HFFc6 (cell line): ENCODE measurements around the gene UBE2L5. TPM values are rescaled to one million over a fixed set of nuclear protein-coding genes. Genes with fewer than 3 reads are reported as not detected.
"Not testable (repeated sequence)": the region's sequence is repeated elsewhere in the genome, so short reads cannot be mapped to it uniquely, and the experiment has no call there.

ENCODE experiments used
- DNase-seq: peaks from one replicate; pipeline ENCODE4 v3.0.0-alpha.2; 2018
- H3K27ac Mint-ChIP-seq: 2 replicates; pipeline ENCODE4 v1.8.0; 2020; ENCODE audit warnings: mild to moderate bottlenecking, mixed read lengths
- H3K27me3 Mint-ChIP-seq: 2 replicates; pipeline ENCODE4 v1.8.0; 2021; ENCODE audit warnings: mild to moderate bottlenecking, moderate library complexity, mixed read lengths; ENCODE audit not compliant: insufficient read depth
- H3K36me3 Mint-ChIP-seq: 2 replicates; pipeline ENCODE4 v1.8.0; 2021; ENCODE audit warnings: low read depth, mixed read lengths
- H3K4me1 Mint-ChIP-seq: 2 replicates; pipeline ENCODE4 v1.8.0; 2020; ENCODE audit warnings: low read depth, mixed read lengths
- H3K4me3 Mint-ChIP-seq: 2 replicates; pipeline ENCODE4 v1.8.0; 2020; ENCODE audit warnings: mild to moderate bottlenecking, moderate library complexity, mixed read lengths
- H3K9me3 Mint-ChIP-seq: 2 replicates; pipeline ENCODE4 v1.8.0; 2020; ENCODE audit warnings: mild to moderate bottlenecking, mixed read lengths
- CTCF ChIP-seq: fragments of 200-600 bp; sonication (generic); IDR thresholded peaks from 2 replicates; pipeline ENCODE4 v1.5.0; 2021; ENCODE audit warnings: antibody characterized with exemption, mild to moderate bottlenecking
- total RNA-seq, 6 experiments: library from RNA; stranded (reverse); fragmentation: NEBNext Ultra II Directional; extraction: Animal tissue kit (Norgen Biotek cat#: 25700); gene quantifications; 2 replicates in 1 of 6; 3 replicates in 5 of 6; pipeline ENCODE4 v1.2.3, GENCODE V29; 2021

Gene UBE2L5
- total RNA-seq, 6 experiments from 2014 or later = 0.21 TPM; not detected in 5

GRCh38 chr13:30454991-30455390, 32.7 kb downstream of the UBE2L5 start:
- TF ChIP-seq CTCF = no peak
- H3K27me3 Mint-ChIP-seq = no peaks in the 10 kb centered on the region; the same call in 1 of the 2 replicates
- no peak for DNase-seq
- no peak overlapping the region for H3K4me3 Mint-ChIP-seq
- H3K4me1 Mint-ChIP-seq = no peaks in the 10 kb centered on the region
- no peaks in the 10 kb centered on the region for H3K9me3 Mint-ChIP-seq
- peaks cover 8% of the 10 kb centered on the region; the same call in 1 of the 2 replicates for H3K36me3 Mint-ChIP-seq
- H3K27ac Mint-ChIP-seq = no peak overlapping the region

DNA sequence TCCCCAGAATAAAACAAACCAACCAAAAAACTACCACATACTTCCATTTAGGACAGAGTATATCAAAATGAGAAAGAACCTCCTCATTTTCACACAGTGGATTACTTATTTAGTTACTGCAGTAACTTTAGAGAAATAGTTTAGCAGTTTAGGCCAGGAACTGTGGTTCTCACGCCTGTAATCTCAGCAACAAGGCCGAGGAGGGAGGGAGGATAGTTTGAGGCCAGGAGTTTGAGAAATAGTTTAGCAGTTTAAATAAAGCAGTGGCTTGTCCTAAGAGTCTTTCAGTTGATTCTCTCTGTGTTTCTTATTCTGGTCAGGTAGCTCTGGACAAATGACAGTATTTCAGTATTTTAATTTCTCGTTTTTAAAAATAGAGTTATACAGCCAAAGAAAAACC, 34.0 kb downstream of the UBE2L5 start:
- no peak for DNase-seq

DNA sequence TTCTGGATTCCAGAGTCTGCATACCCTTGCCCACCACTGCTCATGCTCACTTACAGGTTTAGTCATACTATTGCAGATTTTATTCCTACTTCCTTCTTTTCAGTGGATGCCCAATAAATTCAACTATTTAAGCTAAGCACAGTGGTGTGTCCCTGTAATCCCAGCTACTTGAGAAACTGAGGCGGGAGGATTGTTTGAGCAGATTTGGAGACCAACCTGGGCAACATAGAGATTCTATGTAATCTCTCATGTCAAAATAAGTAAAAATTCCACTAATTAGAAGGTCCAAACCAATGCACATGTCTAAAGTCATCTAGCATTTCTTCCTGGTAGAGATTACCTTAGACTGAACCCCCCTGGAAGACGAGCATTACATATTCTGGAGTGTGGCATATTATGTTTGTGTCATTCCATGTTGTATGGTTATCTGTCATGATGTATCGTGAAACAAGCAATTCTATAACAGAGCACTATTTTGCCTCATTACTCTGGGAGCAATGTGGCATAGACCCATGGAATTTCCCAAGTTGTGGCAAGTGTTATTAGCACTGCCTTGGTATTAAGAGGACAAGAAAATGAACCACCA, 35.1 kb downstream of the UBE2L5 start:
- TF ChIP-seq CTCF = no peak

More for the DNA sequence above, 34.0 kb downstream of the UBE2L5 start:
- Mint-ChIP-seq H3K27ac (peak overlapping the region; percentile 12), H3K4me3 (no peak overlapping the region), H3K4me1 (peaks cover 2% of the 10 kb centered on the region), H3K27me3 (no peaks in the 10 kb centered on the region; the same call in 1 of the 2 replicates), H3K9me3 (no peaks in the 10 kb centered on the region), H3K36me3 (peaks cover 10% of the 10 kb centered on the region)
- TF ChIP-seq CTCF = no peak

DNA sequence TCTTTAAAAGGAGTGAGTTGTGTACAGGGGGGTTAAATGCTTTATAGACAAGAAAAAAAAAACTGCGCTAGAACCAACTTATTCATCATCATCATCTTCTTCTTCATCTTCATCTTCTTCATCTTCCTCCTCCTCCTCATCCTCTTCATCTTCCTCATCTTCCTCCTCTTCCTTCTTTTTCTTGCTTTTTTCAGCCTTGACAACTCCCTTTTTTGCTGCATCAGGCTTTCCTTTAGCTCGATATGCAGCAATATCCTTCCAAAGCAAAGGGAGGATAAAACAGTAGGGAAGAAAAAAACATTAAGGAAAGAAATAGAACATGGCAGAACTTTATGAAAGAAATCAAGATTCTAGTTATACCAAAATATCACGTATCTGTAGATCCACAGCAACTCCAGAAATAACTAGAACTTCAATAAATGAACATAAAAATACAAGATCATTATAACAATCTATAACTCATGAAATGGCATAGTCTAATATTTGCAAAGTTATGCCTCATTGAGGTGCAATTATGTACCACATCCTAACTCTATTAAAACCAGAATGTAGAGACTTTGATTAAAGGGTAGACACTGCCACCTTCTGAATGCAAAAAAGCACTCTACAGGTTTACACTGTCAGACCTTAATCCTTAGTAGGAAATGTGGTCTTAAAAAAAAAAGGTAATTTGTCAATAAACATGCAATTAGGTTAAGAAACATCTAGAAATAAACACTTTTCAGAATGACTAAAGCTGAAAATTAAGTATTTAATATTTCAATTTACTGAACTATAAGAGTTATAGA, 39.2 kb downstream of the UBE2L5 start:
- not testable (repeated sequence) for H3K9me3 Mint-ChIP-seq, H3K27me3 Mint-ChIP-seq
- DNase-seq = peak; percentile 43
- Mint-ChIP-seq H3K27ac (peak overlapping the region; percentile 46; the same call in 1 of the 2 replicates), H3K36me3 (peaks cover 30% of the 10 kb centered on the region), H3K4me3 (peak overlapping the region; percentile 97; the same call in 1 of the 2 replicates), H3K4me1 (peaks cover 34% of the 10 kb centered on the region)
- peak; percentile 74 for TF ChIP-seq CTCF

More for the DNA sequence above, 35.1 kb downstream of the UBE2L5 start:
- DNase-seq = no peak
- H3K36me3 Mint-ChIP-seq = peaks cover 17% of the 10 kb centered on the region
- no peaks in the 10 kb centered on the region for H3K9me3 Mint-ChIP-seq
- H3K27me3 Mint-ChIP-seq = no peaks in the 10 kb centered on the region; the same call in 1 of the 2 replicates
- no peak overlapping the region; the same call in 1 of the 2 replicates for H3K27ac Mint-ChIP-seq
- H3K4me1 Mint-ChIP-seq = peaks cover 11% of the 10 kb centered on the region
- H3K4me3 Mint-ChIP-seq = no peak overlapping the region

DNA sequence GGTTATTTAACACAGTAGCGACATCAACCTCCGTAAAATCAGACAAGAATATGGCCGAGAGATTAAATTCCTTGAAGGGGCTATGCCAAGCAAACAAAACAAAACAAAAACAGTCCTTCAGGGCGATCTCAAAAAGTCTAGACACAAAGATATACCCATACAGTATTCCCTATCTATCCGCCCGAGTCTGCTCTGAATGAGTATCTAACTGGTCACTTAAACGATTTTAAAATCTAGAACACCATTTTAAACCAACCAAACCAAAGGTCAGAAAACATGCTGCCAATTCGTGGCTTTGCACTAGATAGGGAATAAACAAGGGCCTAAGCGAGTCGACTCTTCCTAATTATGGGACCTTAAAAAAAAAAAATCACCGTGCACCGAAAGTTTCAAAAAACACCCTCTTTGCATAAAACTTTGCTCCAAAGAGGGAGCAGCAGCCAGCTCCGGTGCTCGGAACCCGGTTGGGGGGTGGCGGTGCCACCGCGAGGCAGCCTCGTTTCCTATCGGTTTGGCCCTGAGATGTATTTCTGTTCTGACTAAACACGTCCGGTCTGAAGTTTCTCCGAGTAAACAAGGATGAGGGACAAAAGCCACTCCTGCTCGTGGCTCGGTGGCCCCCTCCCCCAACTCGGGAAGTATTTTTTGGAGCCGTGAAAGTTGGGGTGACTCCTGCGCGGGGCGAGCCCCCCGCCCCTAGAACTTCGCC, 41.6 kb downstream of the UBE2L5 start:
- Mint-ChIP-seq H3K4me3 (peak overlapping the region; percentile 97), H3K4me1 (peaks cover 48% of the 10 kb centered on the region), H3K36me3 (peaks cover 26% of the 10 kb centered on the region), H3K27me3 (peaks cover 7% of the 10 kb centered on the region; the same call in 1 of the 2 replicates), H3K27ac (peak overlapping the region; percentile 96), H3K9me3 (no peaks in the 10 kb centered on the region)
- TF ChIP-seq CTCF = no peak
- DNase-seq = peak; percentile 48
